ENCODE measurements around the gene SERINC4.
A peak's percentile ranks its signal among the peaks of the same experiment; 100 is the strongest.

The SERINC4 gene

GRCh38 chr15:43791993-43792760 is 7.8 kb downstream of the SERINC4 start, which contains the start of gene SERF2:
TSS of gene SERF2 (plus strand) at chr15:43792320. CDS start at chr15:43792377, 57 bp downstream.
- H4K20me1 ChIP-seq (ENCODE audit: insufficient read depth, low read length), result peaks cover 33% of the 10 kb centered on the region
- H3K9me3 ChIP-seq (ENCODE audit: insufficient read depth, low read length), result no peaks in the 10 kb centered on the region; the same call in 1 of the 2 replicates
- peak within 1 kb of the TSS; percentile 88 for H3K4me2 ChIP-seq (ENCODE audit: low read length)
- peak within 1 kb of the TSS; percentile 71 for H2AFZ ChIP-seq (ENCODE audit: low read depth, low read length)
- peak within 1 kb of the TSS; percentile 98 for H3K9ac ChIP-seq (ENCODE audit: low read length)
- no peaks in the 10 kb centered on the region for H3K27me3 ChIP-seq (ENCODE audit: low read depth, low read length)
- peaks cover 30% of the 10 kb centered on the region for H3K4me1 ChIP-seq (ENCODE audit: low read length)
- peak within 1 kb of the TSS; percentile 75 for H3K27ac ChIP-seq (ENCODE audit: low read length)
- peaks cover 36% of the 10 kb centered on the region for H3K36me3 ChIP-seq (replicated peaks; ENCODE audit: low read depth, low read length)
- peaks cover 35% of the 10 kb centered on the region for H3K79me2 ChIP-seq (ENCODE audit: low read length)
- no peak for TF ChIP-seq CTCF (IDR thresholded peaks at IDR 0.05; ENCODE audit: low read depth, low read length)
- TF ChIP-seq EZH2phosphoT487 (IDR thresholded peaks at IDR 0.05; ENCODE audit: low read depth), result no peak
- peak within 1 kb of the TSS; percentile 90 for H3K4me3 ChIP-seq (ENCODE audit: low read length)

GRCh38 chr15:43789409-43789808 is 10.6 kb downstream of the SERINC4 start:
- peaks cover 17% of the 10 kb centered on the region for H4K20me1 ChIP-seq (ENCODE audit: insufficient read depth, low read length)
- H3K36me3 ChIP-seq (replicated peaks; ENCODE audit: low read depth, low read length), result peaks cover 15% of the 10 kb centered on the region
- peak overlapping the region; percentile 67 for H3K4me2 ChIP-seq (ENCODE audit: low read length)
- H3K4me3 ChIP-seq (ENCODE audit: low read length), result peak overlapping the region; percentile 33
- peaks cover 23% of the 10 kb centered on the region for H3K79me2 ChIP-seq (ENCODE audit: low read length)
- peak overlapping the region; percentile 44 for H3K9ac ChIP-seq (ENCODE audit: low read length)
- peak overlapping the region; percentile 68 for H3K27ac ChIP-seq (ENCODE audit: low read length)
- peak overlapping the region; percentile 88 for H2AFZ ChIP-seq (ENCODE audit: low read depth, low read length)
- peaks cover 30% of the 10 kb centered on the region for H3K4me1 ChIP-seq (ENCODE audit: low read length)
- H3K27me3 ChIP-seq (ENCODE audit: low read depth, low read length), result no peaks in the 10 kb centered on the region
- no peak for TF ChIP-seq CTCF (IDR thresholded peaks at IDR 0.05; ENCODE audit: low read depth, low read length)
- TF ChIP-seq EZH2phosphoT487 (IDR thresholded peaks at IDR 0.05; ENCODE audit: low read depth), result no peak
- H3K9me3 ChIP-seq (ENCODE audit: insufficient read depth, low read length), result no peaks in the 10 kb centered on the region; the same call in 1 of the 2 replicates

- Histone ChIP-seq H3K27me3 (ENCODE audit: low read depth, low read length) (no peaks in the 10 kb centered on the region), H3K4me1 (ENCODE audit: low read length) (peaks cover 15% of the 10 kb centered on the region), H3K9ac (ENCODE audit: low read length) (no peak overlapping the region), H3K4me2 (ENCODE audit: low read length) (no peak overlapping the region), H4K20me1 (ENCODE audit: insufficient read depth, low read length) (peaks cover 17% of the 10 kb centered on the region; the same call in 1 of the 2 replicates), H3K79me2 (ENCODE audit: low read length) (peaks cover 11% of the 10 kb centered on the region; the same call in 1 of the 2 replicates), H2AFZ (ENCODE audit: low read depth, low read length) (no peak overlapping the region), H3K27ac (ENCODE audit: low read length) (no peak overlapping the region), H3K9me3 (ENCODE audit: insufficient read depth, low read length) (no peaks in the 10 kb centered on the region), H3K36me3 (replicated peaks; ENCODE audit: low read depth, low read length) (peaks cover 6% of the 10 kb centered on the region), H3K4me3 (ENCODE audit: low read length) (no peak overlapping the region)
- TF ChIP-seq EZH2phosphoT487 (IDR thresholded peaks at IDR 0.05; ENCODE audit: low read depth), result no peak
- no peak for TF ChIP-seq CTCF (IDR thresholded peaks at IDR 0.05; ENCODE audit: low read depth, low read length)
These were observed 21.0 kb downstream of the SERINC4 start for GRCh38 chr15:43779016-43779415.

GRCh38 chr15:43777267-43777914 is 22.6 kb downstream of the SERINC4 start:
- peak overlapping the region; percentile 80 for H3K9ac ChIP-seq (ENCODE audit: low read length)
- H3K27ac ChIP-seq (ENCODE audit: low read length), result peak overlapping the region; percentile 82
- H4K20me1 ChIP-seq (ENCODE audit: insufficient read depth, low read length), result peaks cover 24% of the 10 kb centered on the region; the same call in 1 of the 2 replicates
- peak overlapping the region; percentile 90 for H3K4me3 ChIP-seq (ENCODE audit: low read length)
- H2AFZ ChIP-seq (ENCODE audit: low read depth, low read length), result peak overlapping the region; percentile 82; the same call in 1 of the 2 replicates
- H3K36me3 ChIP-seq (replicated peaks; ENCODE audit: low read depth, low read length), result peaks cover 17% of the 10 kb centered on the region
- H3K4me1 ChIP-seq (ENCODE audit: low read length), result peaks cover 15% of the 10 kb centered on the region
- no peaks in the 10 kb centered on the region for H3K9me3 ChIP-seq (ENCODE audit: insufficient read depth, low read length)
- peak overlapping the region; percentile 96 for H3K4me2 ChIP-seq (ENCODE audit: low read length)
- H3K27me3 ChIP-seq (ENCODE audit: low read depth, low read length), result no peaks in the 10 kb centered on the region
- peak; percentile 91 for TF ChIP-seq CTCF (IDR thresholded peaks at IDR 0.05; ENCODE audit: low read depth, low read length)
- no peak for TF ChIP-seq EZH2phosphoT487 (IDR thresholded peaks at IDR 0.05; ENCODE audit: low read depth)
- H3K79me2 ChIP-seq (ENCODE audit: low read length), result peaks cover 11% of the 10 kb centered on the region; the same call in 1 of the 2 replicates

Measured in OCI-LY3 (cell line).